ENCODE measurements around the gene YPEL2. TPM values are rescaled to one million over a fixed set of nuclear protein-coding genes. Genes with fewer than 3 reads are reported as not detected.

YPEL2 gene
- total RNA-seq, 1 experiment from 2014 or later: 2.2 TPM

DNA sequence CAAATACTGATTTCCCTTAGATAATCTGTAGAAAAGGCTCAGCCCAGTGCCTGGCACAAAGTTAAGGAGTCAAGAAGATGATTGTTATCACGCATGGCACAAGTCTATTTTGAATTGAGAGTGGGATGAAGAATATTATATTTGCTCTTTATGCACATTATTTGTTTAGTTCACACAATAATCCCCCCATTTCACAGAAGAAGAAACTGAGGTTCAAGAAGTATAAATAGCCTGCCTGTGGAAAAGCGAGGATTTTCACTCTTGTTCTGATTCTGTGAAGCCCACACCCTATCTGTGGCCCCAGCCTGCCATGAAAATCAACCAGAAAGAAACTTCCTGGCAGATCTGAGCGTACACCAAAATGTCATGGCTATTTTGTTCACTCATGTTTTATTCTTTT lies 73.0 kb downstream of the YPEL2 start:
- CTCF ChIA-PET: interaction anchor here (1.3 kb wide), 1 partner anchor 75 kb away, joined by 3 read pairs; no protein-coding TSS in a partner anchor
- Mint-ChIP-seq H3K4me1 (peaks cover 6% of the 10 kb centered on the region), H3K4me3 (no peak overlapping the region), H3K27ac (no peak overlapping the region), H3K36me3 (no peaks in the 10 kb centered on the region), H3K27me3 (ENCODE audit: low read depth) (no peaks in the 10 kb centered on the region), H3K9me3 (no peaks in the 10 kb centered on the region)
- POLR2A ChIA-PET: no interaction called here
- DNase-seq (ENCODE audit: low spot score): no peak
- TF ChIP-seq CREB1 (CRISPR knock-in tag; IDR thresholded peaks at IDR 0.05) (no peak), NFATC4 (CRISPR knock-in tag; IDR thresholded peaks at IDR 0.05) (no peak)
- no peak for ATAC-seq

DNA sequence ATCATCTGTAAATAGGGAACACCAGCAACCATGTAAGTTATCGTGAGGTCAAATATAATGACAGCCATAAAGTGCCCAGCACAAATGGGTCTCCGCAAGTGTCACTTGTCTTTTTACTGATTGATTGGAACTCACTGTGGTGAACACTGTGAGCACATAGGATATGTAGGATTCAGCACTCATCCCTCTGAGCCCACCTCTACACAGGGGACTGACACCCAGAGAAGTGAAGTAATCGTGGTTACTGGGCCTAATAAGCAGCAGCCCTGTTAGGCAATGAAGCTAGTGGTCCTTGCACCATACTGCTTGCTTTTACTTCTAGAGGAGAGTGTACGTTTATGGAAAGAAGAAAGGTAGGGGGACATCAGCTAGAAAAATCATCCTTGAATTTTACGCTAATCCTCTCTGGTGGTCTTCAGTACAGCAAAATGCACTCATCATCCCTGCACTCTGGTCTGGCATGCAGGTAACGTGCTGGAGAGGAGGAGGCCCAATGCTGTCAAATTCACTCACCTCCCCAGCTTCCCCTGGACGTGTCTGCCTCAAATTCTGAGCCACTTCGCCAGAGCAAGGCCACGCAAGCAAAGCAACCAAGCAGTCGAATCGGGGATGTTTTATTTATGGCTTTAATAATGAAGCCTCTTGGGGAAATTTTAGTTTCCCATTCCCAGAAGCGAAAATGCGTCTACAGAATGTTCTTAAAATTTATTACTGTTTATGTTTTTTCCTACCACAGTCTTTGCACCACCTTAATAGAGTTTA lies 74.7 kb downstream of the YPEL2 start:
- Mint-ChIP-seq H3K27me3 (ENCODE audit: low read depth) (peaks cover 4% of the 10 kb centered on the region; the same call in 1 of the 2 replicates), H3K9me3 (peaks cover 12% of the 10 kb centered on the region), H3K4me3 (no peak overlapping the region), H3K4me1 (peaks cover 6% of the 10 kb centered on the region), H3K27ac (no peak overlapping the region), H3K36me3 (no peaks in the 10 kb centered on the region)
- TF ChIP-seq ESRRA (CRISPR knock-in tag; IDR thresholded peaks at IDR 0.05; ENCODE audit: borderline replicate concordance): no peak
- TF ChIP-seq, protein P1, sequence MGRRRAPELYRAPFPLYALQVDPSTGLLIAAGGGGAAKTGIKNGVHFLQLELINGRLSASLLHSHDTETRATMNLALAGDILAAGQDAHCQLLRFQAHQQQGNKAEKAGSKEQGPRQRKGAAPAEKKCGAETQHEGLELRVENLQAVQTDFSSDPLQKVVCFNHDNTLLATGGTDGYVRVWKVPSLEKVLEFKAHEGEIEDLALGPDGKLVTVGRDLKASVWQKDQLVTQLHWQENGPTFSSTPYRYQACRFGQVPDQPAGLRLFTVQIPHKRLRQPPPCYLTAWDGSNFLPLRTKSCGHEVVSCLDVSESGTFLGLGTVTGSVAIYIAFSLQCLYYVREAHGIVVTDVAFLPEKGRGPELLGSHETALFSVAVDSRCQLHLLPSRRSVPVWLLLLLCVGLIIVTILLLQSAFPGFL (CRISPR knock-in tag; IDR thresholded peaks at IDR 0.05; ENCODE audit: borderline replicate concordance): no peak
- TF ChIP-seq NR2C2 (CRISPR knock-in tag; IDR thresholded peaks at IDR 0.05): no peak
- TF ChIP-seq NFATC4 (CRISPR knock-in tag; IDR thresholded peaks at IDR 0.05): no peak
- TF ChIP-seq SMAD3 (CRISPR knock-in tag; IDR thresholded peaks at IDR 0.05; ENCODE audit: borderline replicate concordance): no peak
- TF ChIP-seq, protein P2, sequence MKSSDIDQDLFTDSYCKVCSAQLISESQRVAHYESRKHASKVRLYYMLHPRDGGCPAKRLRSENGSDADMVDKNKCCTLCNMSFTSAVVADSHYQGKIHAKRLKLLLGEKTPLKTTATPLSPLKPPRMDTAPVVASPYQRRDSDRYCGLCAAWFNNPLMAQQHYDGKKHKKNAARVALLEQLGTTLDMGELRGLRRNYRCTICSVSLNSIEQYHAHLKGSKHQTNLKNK (CRISPR knock-in tag; IDR thresholded peaks at IDR 0.05): no peak
- ChIA-PET CTCF (interaction anchor here (1.3 kb wide), 1 partner anchor 77 kb away, joined by 3 read pairs; no protein-coding TSS in a partner anchor), POLR2A (no interaction called here)
- DNase-seq (ENCODE audit: low spot score) (no peak), ATAC-seq (no peak)

DNA sequence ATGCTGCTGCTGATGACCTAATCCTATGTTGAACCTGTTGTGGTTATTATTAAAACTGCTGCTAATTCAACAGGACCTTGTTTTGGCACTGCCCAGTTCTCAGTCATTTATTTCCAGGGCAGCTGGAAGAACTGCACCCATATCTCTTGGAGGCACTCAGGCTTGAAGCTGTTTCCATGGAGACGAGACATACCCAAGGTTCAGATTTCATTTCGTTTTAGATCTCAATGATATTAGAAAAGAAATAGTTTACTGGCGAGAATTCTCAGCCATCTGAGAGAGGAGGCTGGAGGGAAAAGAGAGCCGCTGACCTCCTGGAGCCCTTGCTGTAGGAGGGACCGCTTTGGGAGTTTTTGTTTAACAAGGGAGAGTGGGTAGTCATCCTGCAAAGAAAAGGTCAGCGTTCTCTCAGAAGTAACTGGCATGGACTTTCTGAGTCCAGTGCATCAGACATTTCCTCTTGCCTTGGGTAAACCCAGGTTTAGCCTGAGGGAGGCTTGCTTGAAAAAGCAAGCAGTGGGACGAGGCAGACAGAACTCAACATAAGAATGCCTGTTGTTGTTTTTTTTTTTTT lies 75.4 kb downstream of the YPEL2 start:
- ChIA-PET POLR2A (no interaction called here), CTCF (no interaction called here)
- Mint-ChIP-seq H3K27me3 (ENCODE audit: low read depth) (peaks cover 4% of the 10 kb centered on the region; the same call in 1 of the 2 replicates), H3K36me3 (no peaks in the 10 kb centered on the region), H3K4me3 (no peak overlapping the region), H3K27ac (no peak overlapping the region), H3K9me3 (peaks cover 15% of the 10 kb centered on the region), H3K4me1 (peaks cover 6% of the 10 kb centered on the region)
- DNase-seq (ENCODE audit: low spot score): no peak
- no peak; the same call in 1 of the 2 replicates for ATAC-seq
- TF ChIP-seq, protein P3, sequence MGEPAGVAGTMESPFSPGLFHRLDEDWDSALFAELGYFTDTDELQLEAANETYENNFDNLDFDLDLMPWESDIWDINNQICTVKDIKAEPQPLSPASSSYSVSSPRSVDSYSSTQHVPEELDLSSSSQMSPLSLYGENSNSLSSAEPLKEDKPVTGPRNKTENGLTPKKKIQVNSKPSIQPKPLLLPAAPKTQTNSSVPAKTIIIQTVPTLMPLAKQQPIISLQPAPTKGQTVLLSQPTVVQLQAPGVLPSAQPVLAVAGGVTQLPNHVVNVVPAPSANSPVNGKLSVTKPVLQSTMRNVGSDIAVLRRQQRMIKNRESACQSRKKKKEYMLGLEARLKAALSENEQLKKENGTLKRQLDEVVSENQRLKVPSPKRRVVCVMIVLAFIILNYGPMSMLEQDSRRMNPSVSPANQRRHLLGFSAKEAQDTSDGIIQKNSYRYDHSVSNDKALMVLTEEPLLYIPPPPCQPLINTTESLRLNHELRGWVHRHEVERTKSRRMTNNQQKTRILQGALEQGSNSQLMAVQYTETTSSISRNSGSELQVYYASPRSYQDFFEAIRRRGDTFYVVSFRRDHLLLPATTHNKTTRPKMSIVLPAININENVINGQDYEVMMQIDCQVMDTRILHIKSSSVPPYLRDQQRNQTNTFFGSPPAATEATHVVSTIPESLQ (CRISPR knock-in tag; IDR thresholded peaks at IDR 0.05): no peak
- TF ChIP-seq KAT7 (CRISPR knock-in tag; IDR thresholded peaks at IDR 0.05; ENCODE audit: borderline replicate concordance) (no peak), GABPB1 (CRISPR knock-in tag; IDR thresholded peaks at IDR 0.05) (no peak), ZNF416 (CRISPR knock-in tag; IDR thresholded peaks at IDR 0.05) (no peak), FOXP1 (CRISPR knock-in tag; IDR thresholded peaks at IDR 0.05; ENCODE audit: borderline replicate concordance) (no peak), RELA (CRISPR knock-in tag; IDR thresholded peaks at IDR 0.05; ENCODE audit: borderline replicate concordance) (no peak)
- TF ChIP-seq, protein P4, sequence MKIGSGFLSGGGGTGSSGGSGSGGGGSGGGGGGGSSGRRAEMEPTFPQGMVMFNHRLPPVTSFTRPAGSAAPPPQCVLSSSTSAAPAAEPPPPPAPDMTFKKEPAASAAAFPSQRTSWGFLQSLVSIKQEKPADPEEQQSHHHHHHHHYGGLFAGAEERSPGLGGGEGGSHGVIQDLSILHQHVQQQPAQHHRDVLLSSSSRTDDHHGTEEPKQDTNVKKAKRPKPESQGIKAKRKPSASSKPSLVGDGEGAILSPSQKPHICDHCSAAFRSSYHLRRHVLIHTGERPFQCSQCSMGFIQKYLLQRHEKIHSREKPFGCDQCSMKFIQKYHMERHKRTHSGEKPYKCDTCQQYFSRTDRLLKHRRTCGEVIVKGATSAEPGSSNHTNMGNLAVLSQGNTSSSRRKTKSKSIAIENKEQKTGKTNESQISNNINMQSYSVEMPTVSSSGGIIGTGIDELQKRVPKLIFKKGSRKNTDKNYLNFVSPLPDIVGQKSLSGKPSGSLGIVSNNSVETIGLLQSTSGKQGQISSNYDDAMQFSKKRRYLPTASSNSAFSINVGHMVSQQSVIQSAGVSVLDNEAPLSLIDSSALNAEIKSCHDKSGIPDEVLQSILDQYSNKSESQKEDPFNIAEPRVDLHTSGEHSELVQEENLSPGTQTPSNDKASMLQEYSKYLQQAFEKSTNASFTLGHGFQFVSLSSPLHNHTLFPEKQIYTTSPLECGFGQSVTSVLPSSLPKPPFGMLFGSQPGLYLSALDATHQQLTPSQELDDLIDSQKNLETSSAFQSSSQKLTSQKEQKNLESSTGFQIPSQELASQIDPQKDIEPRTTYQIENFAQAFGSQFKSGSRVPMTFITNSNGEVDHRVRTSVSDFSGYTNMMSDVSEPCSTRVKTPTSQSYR (CRISPR knock-in tag; IDR thresholded peaks at IDR 0.05): no peak
- TF ChIP-seq, protein P5, sequence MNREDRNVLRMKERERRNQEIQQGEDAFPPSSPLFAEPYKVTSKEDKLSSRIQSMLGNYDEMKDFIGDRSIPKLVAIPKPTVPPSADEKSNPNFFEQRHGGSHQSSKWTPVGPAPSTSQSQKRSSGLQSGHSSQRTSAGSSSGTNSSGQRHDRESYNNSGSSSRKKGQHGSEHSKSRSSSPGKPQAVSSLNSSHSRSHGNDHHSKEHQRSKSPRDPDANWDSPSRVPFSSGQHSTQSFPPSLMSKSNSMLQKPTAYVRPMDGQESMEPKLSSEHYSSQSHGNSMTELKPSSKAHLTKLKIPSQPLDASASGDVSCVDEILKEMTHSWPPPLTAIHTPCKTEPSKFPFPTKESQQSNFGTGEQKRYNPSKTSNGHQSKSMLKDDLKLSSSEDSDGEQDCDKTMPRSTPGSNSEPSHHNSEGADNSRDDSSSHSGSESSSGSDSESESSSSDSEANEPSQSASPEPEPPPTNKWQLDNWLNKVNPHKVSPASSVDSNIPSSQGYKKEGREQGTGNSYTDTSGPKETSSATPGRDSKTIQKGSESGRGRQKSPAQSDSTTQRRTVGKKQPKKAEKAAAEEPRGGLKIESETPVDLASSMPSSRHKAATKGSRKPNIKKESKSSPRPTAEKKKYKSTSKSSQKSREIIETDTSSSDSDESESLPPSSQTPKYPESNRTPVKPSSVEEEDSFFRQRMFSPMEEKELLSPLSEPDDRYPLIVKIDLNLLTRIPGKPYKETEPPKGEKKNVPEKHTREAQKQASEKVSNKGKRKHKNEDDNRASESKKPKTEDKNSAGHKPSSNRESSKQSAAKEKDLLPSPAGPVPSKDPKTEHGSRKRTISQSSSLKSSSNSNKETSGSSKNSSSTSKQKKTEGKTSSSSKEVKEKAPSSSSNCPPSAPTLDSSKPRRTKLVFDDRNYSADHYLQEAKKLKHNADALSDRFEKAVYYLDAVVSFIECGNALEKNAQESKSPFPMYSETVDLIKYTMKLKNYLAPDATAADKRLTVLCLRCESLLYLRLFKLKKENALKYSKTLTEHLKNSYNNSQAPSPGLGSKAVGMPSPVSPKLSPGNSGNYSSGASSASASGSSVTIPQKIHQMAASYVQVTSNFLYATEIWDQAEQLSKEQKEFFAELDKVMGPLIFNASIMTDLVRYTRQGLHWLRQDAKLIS (CRISPR knock-in tag; IDR thresholded peaks at IDR 0.05; ENCODE audit: borderline replicate concordance): no peak
- TF ChIP-seq, protein P6, sequence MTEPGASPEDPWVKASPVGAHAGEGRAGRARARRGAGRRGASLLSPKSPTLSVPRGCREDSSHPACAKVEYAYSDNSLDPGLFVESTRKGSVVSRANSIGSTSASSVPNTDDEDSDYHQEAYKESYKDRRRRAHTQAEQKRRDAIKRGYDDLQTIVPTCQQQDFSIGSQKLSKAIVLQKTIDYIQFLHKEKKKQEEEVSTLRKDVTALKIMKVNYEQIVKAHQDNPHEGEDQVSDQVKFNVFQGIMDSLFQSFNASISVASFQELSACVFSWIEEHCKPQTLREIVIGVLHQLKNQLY (CRISPR knock-in tag; IDR thresholded peaks at IDR 0.05): no peak

Measured in WTC11 (cell line).